ENCODE measurements around the gene ABHD14A.
"Not testable (repeated sequence)": the region's sequence is repeated elsewhere in the genome, so short reads cannot be mapped to it uniquely, and the experiment has no call there.

The ABHD14A gene

GRCh38 chr3:51987568-51987967 lies 12.7 kb downstream of the ABHD14A start:
- TF ChIP-seq CTCF (IDR thresholded peaks at IDR 0.05), result no peak
- Histone ChIP-seq H3K27me3 (no peaks in the 10 kb centered on the region), H3K4me3 (ENCODE audit: low read depth in 1 of 2, low read length in 1 of 2) (no peak overlapping the region), H3K4me1 (ENCODE audit: control insufficient read depth in 1 of 2, insufficient read depth in 1 of 2, low read depth in 1 of 2, low read length in 1 of 2) (peaks cover 11 to 13% of the 10 kb centered on the region in 2 experiments), H3K27ac (no peak overlapping the region), H3K9me3 (no peaks in the 10 kb centered on the region), H3K36me3 (peaks cover 4% of the 10 kb centered on the region)

GRCh38 chr3:51988286-51989146 lies 13.7 kb downstream of the ABHD14A start:
- no peak for TF ChIP-seq CTCF (IDR thresholded peaks at IDR 0.05)
- Histone ChIP-seq H3K4me1 (ENCODE audit: control insufficient read depth in 1 of 2, insufficient read depth in 1 of 2, low read depth in 1 of 2, low read length in 1 of 2) (peaks cover 2 to 3% of the 10 kb centered on the region in 2 experiments), H3K36me3 (peaks cover 10% of the 10 kb centered on the region), H3K9me3 (no peaks in the 10 kb centered on the region), H3K4me3 (ENCODE audit: low read depth in 1 of 2, low read length in 1 of 2) (no peak overlapping the region), H3K27ac (no peak overlapping the region), H3K27me3 (no peaks in the 10 kb centered on the region)

- Histone ChIP-seq H3K4me1 (ENCODE audit: control insufficient read depth in 1 of 2, insufficient read depth in 1 of 2, low read depth in 1 of 2, low read length in 1 of 2) (peaks cover 10 to 12% of the 10 kb centered on the region in 2 experiments), H3K36me3 (peaks cover 20% of the 10 kb centered on the region)
- H3K27ac ChIP-seq; H3K4me3 ChIP-seq (ENCODE audit: low read depth in 1 of 2, low read length in 1 of 2); H3K9me3 ChIP-seq; H3K27me3 ChIP-seq: not testable (repeated sequence)
These were observed 15.7 kb downstream of the ABHD14A start for GRCh38 chr3:51990501-51990971.

GRCh38 chr3:51992017-51992682 lies 17.3 kb downstream of the ABHD14A start:
- H3K36me3 ChIP-seq, result peaks cover 20% of the 10 kb centered on the region
- H3K9me3 ChIP-seq, result no peaks in the 10 kb centered on the region
- H3K4me3 ChIP-seq (ENCODE audit: low read depth in 1 of 2, low read length in 1 of 2), result no peak overlapping the region
- no peak for TF ChIP-seq CTCF (IDR thresholded peaks at IDR 0.05)
- H3K27ac ChIP-seq, result no peak overlapping the region
- H3K27me3 ChIP-seq, result no peaks in the 10 kb centered on the region
- peaks cover 12 to 15% of the 10 kb centered on the region in 2 experiments for H3K4me1 ChIP-seq (ENCODE audit: control insufficient read depth in 1 of 2, insufficient read depth in 1 of 2, low read depth in 1 of 2, low read length in 1 of 2)

GRCh38 chr3:51993657-51994056 lies 18.8 kb downstream of the ABHD14A start:
- Histone ChIP-seq H3K36me3 (peaks cover 20% of the 10 kb centered on the region), H3K4me1 (ENCODE audit: control insufficient read depth in 1 of 2, insufficient read depth in 1 of 2, low read depth in 1 of 2, low read length in 1 of 2) (peaks cover 12 to 15% of the 10 kb centered on the region in 2 experiments)
- not testable (repeated sequence) for H3K27ac ChIP-seq; H3K9me3 ChIP-seq; H3K27me3 ChIP-seq; H3K4me3 ChIP-seq (ENCODE audit: low read depth in 1 of 2, low read length in 1 of 2)

GRCh38 chr3:51994530-51994929 lies 19.7 kb downstream of the ABHD14A start:
- H3K9me3 ChIP-seq, result no peaks in the 10 kb centered on the region
- H3K4me1 ChIP-seq (ENCODE audit: control insufficient read depth in 1 of 2, insufficient read depth in 1 of 2, low read depth in 1 of 2, low read length in 1 of 2), result peaks cover 12 to 15% of the 10 kb centered on the region in 2 experiments
- no peak overlapping the region for H3K27ac ChIP-seq
- H3K4me3 ChIP-seq (ENCODE audit: low read depth in 1 of 2, low read length in 1 of 2), result no peak overlapping the region
- peaks cover 4% of the 10 kb centered on the region for H3K27me3 ChIP-seq
- TF ChIP-seq CTCF (IDR thresholded peaks at IDR 0.05), result no peak
- peaks cover 20% of the 10 kb centered on the region for H3K36me3 ChIP-seq
